Stimulated activated CD8-positive, alpha-beta memory T cell treated with anti-CD3 and anti-CD28 coated beads, Interleukin-4, amount 100 ng/mL, for 48 hours (primary cell): Measurements from ENCODE around the gene TSC22D1.
"Not testable (repeated sequence)": the region's sequence is repeated elsewhere in the genome, so short reads cannot be mapped to it uniquely, and the experiment has no call there.

Experiments
- DNase-seq: peaks from one replicate; pipeline ENCODE4 v3.0.0-alpha.2; 2020

Gene TSC22D1

GRCh38 chr13:44575741-44576350 is at the start of gene TSC22D1:
Gene TSC22D1, minus strand, starts transcription at chr13:44576330. Its CDS starts 256 bp downstream, at chr13:44576074.
- peak; percentile 72 for DNase-seq

- no peak for DNase-seq
Observed at GRCh38 chr13:44622708-44623107, 46.6 kb upstream of the TSC22D1 start.

GRCh38 chr13:44622261-44622660 is 46.1 kb upstream of the TSC22D1 start:
- DNase-seq, result no peak

GRCh38 chr13:44620057-44620456 is 43.9 kb upstream of the TSC22D1 start:
- no peak for DNase-seq

- no peak for DNase-seq
Observed at GRCh38 chr13:44619651-44620050, 43.5 kb upstream of the TSC22D1 start.

- DNase-seq, result no peak
Observed at GRCh38 chr13:44618326-44618725, 42.2 kb upstream of the TSC22D1 start.

GRCh38 chr13:44617648-44618047 is 41.5 kb upstream of the TSC22D1 start:
- no peak for DNase-seq

GRCh38 chr13:44609137-44609536 is 33.0 kb upstream of the TSC22D1 start:
- no peak for DNase-seq

GRCh38 chr13:44605721-44606120 is 29.6 kb upstream of the TSC22D1 start:
- DNase-seq, result no peak

- no peak for DNase-seq
Observed at GRCh38 chr13:44605275-44605674, 29.1 kb upstream of the TSC22D1 start.

- DNase-seq, result no peak
Observed at GRCh38 chr13:44601586-44601985, 25.5 kb upstream of the TSC22D1 start.

- DNase-seq, result not testable (repeated sequence)
Observed at GRCh38 chr13:44593861-44594592, 17.9 kb upstream of the TSC22D1 start.

- no peak for DNase-seq
Observed at GRCh38 chr13:44592216-44592847, 16.2 kb upstream of the TSC22D1 start.

- no peak for DNase-seq
Observed at GRCh38 chr13:44591316-44591715, 15.2 kb upstream of the TSC22D1 start.

GRCh38 chr13:44583137-44583536 is 7.0 kb upstream of the TSC22D1 start:
- no peak for DNase-seq

GRCh38 chr13:44578067-44578400 is 1.9 kb upstream of the TSC22D1 start:
- DNase-seq, result no peak

GRCh38 chr13:44577236-44578066 is 1.3 kb upstream of the TSC22D1 start:
- DNase-seq, result peak; percentile 95

- peak; percentile 51 for DNase-seq
Observed at GRCh38 chr13:44576351-44577235, 463 bp upstream of the TSC22D1 start.

GRCh38 chr13:44575035-44575434 is 1.1 kb downstream of the TSC22D1 start:
- DNase-seq, result no peak

GRCh38 chr13:44574466-44574855 is 1.7 kb downstream of the TSC22D1 start:
- no peak for DNase-seq

- DNase-seq, result no peak
Observed at GRCh38 chr13:44573790-44574465, 2.2 kb downstream of the TSC22D1 start.

- DNase-seq, result no peak
Observed at GRCh38 chr13:44573071-44573470, 3.1 kb downstream of the TSC22D1 start.
